Mucosa of rectum (tissue), 2 donors: ENCODE results near the gene PLS3.
A peak's percentile ranks its signal among the peaks of the same experiment; 100 is the strongest.

Source experiments
- H3K27ac ChIP-seq, 2 donors: one replicate each; pipeline ENCODE4 v1.7.0; 2013; ENCODE audit warnings: inconsistent platforms in 2 of 2, low read depth in 2 of 2, low read length in 2 of 2
- H3K27me3 ChIP-seq, 2 donors: one replicate each; pipeline ENCODE4 v1.7.0; 2013; ENCODE audit warnings: low read length in 2 of 2; ENCODE audit not compliant: control insufficient read depth in 2 of 2, insufficient read depth in 2 of 2
- H3K36me3 ChIP-seq, 2 donors: one replicate each; pipeline ENCODE4 v1.7.0; 2013; ENCODE audit warnings: low read length in 2 of 2; ENCODE audit not compliant: control insufficient read depth in 2 of 2, insufficient read depth in 2 of 2
- H3K4me1 ChIP-seq, 2 donors: one replicate each; pipeline ENCODE4 v1.7.0; 2013; ENCODE audit warnings: low read length in 2 of 2, mild to moderate bottlenecking in 1 of 2; ENCODE audit not compliant: control insufficient read depth in 2 of 2, insufficient read depth in 2 of 2
- H3K4me3 ChIP-seq, 2 donors: one replicate each; pipeline ENCODE4 v1.7.0; 2013; ENCODE audit warnings: low read length in 2 of 2
- H3K9ac ChIP-seq, 2 donors: one replicate each; pipeline ENCODE4 v1.7.0; 2013; ENCODE audit warnings: low read length in 2 of 2, low read depth in 1 of 2, mild to moderate bottlenecking in 1 of 2
- H3K9me3 ChIP-seq, 2 donors: one replicate each; pipeline ENCODE4 v1.7.0; 2013; ENCODE audit warnings: low read length in 2 of 2; ENCODE audit not compliant: control insufficient read depth in 2 of 2
- donor health status: healthy.
- donor health status: Normal muscosa, but diverticular disease.

Gene PLS3

DNA sequence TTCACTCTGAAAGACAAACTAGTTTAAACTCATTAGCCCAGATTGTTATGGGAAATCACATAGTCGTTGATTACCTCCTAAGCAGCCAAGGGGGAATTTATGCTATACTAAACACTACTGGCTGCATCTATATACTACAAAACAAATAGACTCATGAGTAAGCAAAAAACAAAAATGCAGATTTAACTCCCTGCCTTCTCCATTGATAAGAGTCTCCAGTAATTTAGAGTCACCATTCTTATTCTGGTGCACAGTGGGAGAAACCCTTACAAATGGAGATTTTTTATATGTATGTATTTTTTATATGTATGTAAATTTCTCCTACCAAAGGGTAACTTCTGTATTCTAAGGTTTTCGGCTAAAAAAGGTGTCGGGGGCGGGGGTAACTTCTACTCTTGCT lies 126.6 kb downstream of the PLS3 start:
- no peak overlapping the region for H3K4me3 ChIP-seq
- H3K4me1 ChIP-seq: no peaks in the 10 kb centered on the region
- no peaks in the 10 kb centered on the region for H3K36me3 ChIP-seq
- no peaks in the 10 kb centered on the region for H3K9me3 ChIP-seq
- peaks cover 0 to 2% of the 10 kb centered on the region in 2 donors for H3K27me3 ChIP-seq
- H3K27ac ChIP-seq: no peak overlapping the region
- H3K9ac ChIP-seq: no peak overlapping the region

DNA sequence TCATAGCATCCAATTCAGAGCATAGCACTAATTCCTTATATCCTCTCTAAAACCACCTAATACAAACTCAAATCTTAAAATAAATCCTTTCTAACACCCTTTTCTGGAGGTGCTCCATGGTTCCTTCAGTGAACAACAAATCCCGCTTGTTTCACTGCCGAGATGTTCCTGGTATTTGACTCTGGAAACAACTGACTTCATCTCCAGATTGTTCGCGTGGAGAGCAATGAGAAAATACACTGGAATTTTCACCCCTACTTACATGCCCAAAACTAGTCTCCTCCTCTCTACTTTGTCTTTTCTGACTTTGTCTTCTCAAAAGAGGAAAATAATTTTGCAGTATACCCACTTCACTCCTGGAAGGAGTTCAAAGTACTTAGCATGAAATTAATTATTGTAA lies 129.0 kb downstream of the PLS3 start:
- Histone ChIP-seq H3K9me3 (no peaks in the 10 kb centered on the region), H3K36me3 (no peaks in the 10 kb centered on the region), H3K9ac (no peak overlapping the region), H3K27ac (peak overlapping the region in 1 of 2 donors; percentile 22), H3K27me3 (peaks cover 0 to 6% of the 10 kb centered on the region in 2 donors), H3K4me3 (no peak overlapping the region), H3K4me1 (no peaks in the 10 kb centered on the region)

DNA sequence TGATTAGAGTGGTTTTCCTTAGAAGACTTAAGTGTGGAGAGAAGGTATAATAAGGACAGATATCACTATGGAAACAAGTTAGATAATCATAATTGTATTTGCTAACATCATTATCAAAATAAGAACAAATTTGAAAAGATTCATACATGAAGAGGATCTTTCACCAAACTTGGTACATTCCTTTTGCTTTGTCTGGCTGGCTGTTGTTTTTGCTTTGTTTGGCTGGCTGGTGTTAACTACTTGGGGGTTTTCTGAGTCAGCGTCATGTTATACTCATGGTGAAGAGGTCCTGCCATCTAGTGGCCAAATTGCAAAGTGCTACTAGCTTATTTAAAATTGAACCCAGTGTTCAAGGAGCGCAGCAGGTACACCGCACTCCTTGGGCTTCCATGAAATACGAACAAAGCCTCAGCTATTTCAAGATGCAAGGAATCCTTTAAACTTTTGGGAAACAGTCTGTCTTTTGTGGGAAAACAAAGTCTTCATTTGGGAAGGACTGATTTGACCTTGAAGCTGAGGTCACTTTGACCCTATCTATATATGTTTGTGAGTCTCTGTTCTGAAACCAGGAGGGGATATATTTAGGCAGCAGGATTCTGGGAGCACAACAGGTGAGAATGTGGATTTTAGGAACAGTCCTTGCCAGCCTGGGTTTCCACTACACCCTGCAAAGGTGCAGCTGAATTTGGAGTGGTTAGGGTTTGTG lies 129.7 kb downstream of the PLS3 start:
- H3K27me3 ChIP-seq: peaks cover 0 to 8% of the 10 kb centered on the region in 2 donors
- H3K27ac ChIP-seq: peak overlapping the region in 1 of 2 donors; percentile 22
- H3K36me3 ChIP-seq: no peaks in the 10 kb centered on the region
- H3K9me3 ChIP-seq: no peaks in the 10 kb centered on the region
- H3K4me3 ChIP-seq: no peak overlapping the region
- H3K9ac ChIP-seq: no peak overlapping the region
- H3K4me1 ChIP-seq: no peaks in the 10 kb centered on the region

DNA sequence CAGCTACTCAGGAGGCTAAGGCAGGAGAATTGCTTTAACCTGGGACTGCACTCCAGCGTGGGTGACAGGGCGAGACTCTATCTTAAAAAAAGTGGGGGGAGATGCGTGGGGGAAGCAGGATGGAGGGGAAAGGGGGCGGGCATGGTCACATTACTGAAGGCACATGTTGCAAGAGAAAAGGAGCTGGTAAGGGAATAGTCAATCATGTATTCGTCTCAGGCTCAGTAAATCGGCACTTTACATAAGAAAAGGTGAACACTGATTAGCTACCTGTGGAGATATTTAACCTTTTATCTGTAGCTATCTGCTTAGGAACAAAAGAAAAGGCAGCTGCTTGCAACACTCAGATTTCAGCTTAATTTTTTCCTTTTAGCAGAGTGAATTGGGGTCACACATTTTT lies 132.5 kb downstream of the PLS3 start:
- Histone ChIP-seq H3K4me3 (no peak overlapping the region), H3K36me3 (no peaks in the 10 kb centered on the region), H3K27me3 (peaks cover 0 to 10% of the 10 kb centered on the region in 2 donors), H3K9me3 (no peaks in the 10 kb centered on the region), H3K27ac (no peak overlapping the region), H3K9ac (no peak overlapping the region), H3K4me1 (no peaks in the 10 kb centered on the region)

DNA sequence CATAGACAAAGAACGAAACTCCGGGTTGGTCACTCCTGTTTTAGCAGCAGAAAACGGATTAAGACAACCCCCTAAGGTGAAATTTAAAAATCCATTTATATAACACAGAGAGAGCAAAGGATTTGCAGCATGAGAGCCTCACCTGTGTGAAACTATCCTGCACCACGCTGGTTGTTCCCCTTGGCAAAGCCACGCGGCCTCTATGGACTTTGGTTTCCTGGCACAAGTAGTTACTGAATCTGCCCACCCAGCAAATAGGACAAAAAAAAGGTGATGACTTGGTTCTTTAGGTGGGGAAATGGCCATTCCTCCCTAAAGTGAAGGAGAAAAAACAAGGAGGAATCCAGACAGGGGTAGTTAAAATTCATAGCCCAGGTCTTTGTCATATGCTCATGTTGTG lies 133.1 kb downstream of the PLS3 start:
- Histone ChIP-seq H3K9ac (no peak overlapping the region), H3K9me3 (no peaks in the 10 kb centered on the region), H3K36me3 (no peaks in the 10 kb centered on the region), H3K27me3 (peaks cover 0 to 10% of the 10 kb centered on the region in 2 donors), H3K4me3 (no peak overlapping the region), H3K27ac (no peak overlapping the region), H3K4me1 (no peaks in the 10 kb centered on the region)

DNA sequence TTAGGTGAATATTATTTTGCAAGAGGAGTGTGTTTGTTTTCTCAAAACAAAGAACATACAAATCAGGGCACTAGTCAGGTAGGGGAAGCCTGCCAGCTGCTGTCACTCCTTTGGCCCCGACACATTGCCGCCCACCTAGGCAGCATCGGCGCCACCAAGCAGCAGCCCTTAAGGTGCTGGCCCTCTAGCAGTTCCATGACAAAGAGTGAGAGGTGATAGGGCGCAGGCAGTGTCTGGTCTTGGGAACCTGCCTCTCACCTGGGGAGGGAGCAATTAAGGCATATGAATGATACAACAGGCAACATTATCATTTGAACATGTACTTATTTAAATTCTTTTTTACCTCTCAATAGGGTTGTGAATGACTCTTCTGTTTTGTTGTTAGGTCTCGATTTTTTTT lies 135.1 kb downstream of the PLS3 start:
- Histone ChIP-seq H3K4me3 (no peak overlapping the region), H3K9me3 (no peaks in the 10 kb centered on the region), H3K27me3 (peaks cover 0 to 10% of the 10 kb centered on the region in 2 donors)

DNA sequence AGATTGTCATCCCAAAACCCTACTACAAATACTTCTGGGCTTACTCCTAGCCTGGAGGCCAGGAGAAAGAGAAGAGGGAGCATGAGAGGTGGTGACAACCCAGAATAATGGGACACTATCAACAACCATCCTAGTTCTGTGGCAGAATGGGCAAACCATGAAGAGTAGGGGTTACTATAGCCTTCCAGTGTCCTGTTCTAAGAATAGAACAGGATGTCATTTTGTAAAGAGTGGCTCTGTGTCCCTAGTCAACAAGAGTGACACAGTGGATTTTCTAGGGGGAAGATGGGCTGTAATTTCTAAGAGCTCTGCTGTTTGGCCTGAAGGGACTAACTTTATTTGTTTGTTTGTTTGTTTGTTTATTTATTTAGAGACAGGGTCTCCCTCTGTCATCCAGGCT lies 136.0 kb downstream of the PLS3 start:
- no peak overlapping the region for H3K27ac ChIP-seq
- H3K36me3 ChIP-seq: no peaks in the 10 kb centered on the region
- H3K9me3 ChIP-seq: no peaks in the 10 kb centered on the region
- H3K9ac ChIP-seq: no peak overlapping the region
- H3K4me3 ChIP-seq: no peak overlapping the region
- no peaks in the 10 kb centered on the region for H3K4me1 ChIP-seq
- peaks cover 0 to 10% of the 10 kb centered on the region in 2 donors for H3K27me3 ChIP-seq

More for the DNA sequence above, 135.1 kb downstream of the PLS3 start:
- H3K4me1 ChIP-seq: no peaks in the 10 kb centered on the region
- H3K27ac ChIP-seq: no peak overlapping the region
- H3K9ac ChIP-seq: no peak overlapping the region
- H3K36me3 ChIP-seq: no peaks in the 10 kb centered on the region

DNA sequence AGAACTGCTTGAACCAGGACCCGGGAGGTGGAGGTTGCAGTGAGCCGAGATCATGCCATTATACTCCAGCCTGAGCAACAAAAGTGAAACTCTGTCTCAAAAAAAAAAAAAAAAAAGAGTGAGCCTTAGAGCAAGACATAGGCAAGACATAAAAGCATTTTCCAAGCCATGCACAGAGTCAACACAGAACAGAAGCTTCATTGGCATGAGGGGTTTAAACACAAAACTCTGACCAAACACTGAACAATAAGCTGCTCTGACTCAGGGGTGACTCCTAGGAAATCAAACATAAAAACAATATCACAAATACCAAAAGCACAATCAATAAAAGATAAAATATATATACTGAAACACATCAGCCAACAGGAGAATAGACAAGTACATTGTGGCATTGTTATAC lies 136.8 kb downstream of the PLS3 start:
- H3K4me1 ChIP-seq: no peaks in the 10 kb centered on the region
- H3K9ac ChIP-seq: no peak overlapping the region
- H3K27me3 ChIP-seq: peaks cover 0 to 10% of the 10 kb centered on the region in 2 donors
- no peak overlapping the region for H3K4me3 ChIP-seq
- no peaks in the 10 kb centered on the region for H3K36me3 ChIP-seq
- H3K9me3 ChIP-seq: no peaks in the 10 kb centered on the region
- no peak overlapping the region for H3K27ac ChIP-seq
